Ascending aorta (tissue), 2 donors: Measurements from ENCODE around the gene TPRG1L. TPM values are rescaled to one million over a fixed set of nuclear protein-coding genes. Genes with fewer than 3 reads are reported as not detected.

ENCODE experiments used
- DNase-seq, 2 donors: peaks; one replicate each; pipeline ENCODE4 v3.0.0-alpha.2; 2019; ENCODE audit warnings: low spot score in 2 of 2
- H3K27ac ChIP-seq, 2 donors: fragments of 200-600 bp; sonication (generic); one replicate each; pipeline ENCODE4 v1.5.1; 2016 to 2017; ENCODE audit warnings: mild to moderate bottlenecking in 1 of 2
- H3K27me3 ChIP-seq: fragments of 200-600 bp; sonication (generic); one replicate; pipeline ENCODE4 v1.5.1; 2017
- H3K36me3 ChIP-seq, 2 donors: fragments of 200-600 bp; sonication (generic); one replicate each; pipeline ENCODE4 v1.5.1; 2016
- H3K4me1 ChIP-seq, 2 donors: fragments of 200-600 bp; sonication (generic); one replicate each; pipeline ENCODE4 v1.5.1; 2016 to 2017; ENCODE audit warnings: mild to moderate bottlenecking in 1 of 2
- H3K4me3 ChIP-seq, 2 donors: fragments of 200-600 bp; sonication (generic); one replicate each; pipeline ENCODE4 v1.5.1; 2016 to 2017; ENCODE audit warnings: mild to moderate bottlenecking in 1 of 2
- H3K9me3 ChIP-seq, 2 donors: fragments of 200-600 bp; sonication (generic); one replicate each; pipeline ENCODE4 v1.5.1; 2016
- CTCF ChIP-seq, 3 experiments: fragments of 200-600 bp in 2 of 3; fragments of 450-650 bp in 1 of 3; sonication (generic) in 2 of 3; IDR thresholded peaks; one replicate each; pipeline ENCODE4 v1.5.1; 2016 to 2019; ENCODE audit warnings: antibody characterized with exemption in 3 of 3, mild to moderate bottlenecking in 1 of 3, moderate library complexity in 1 of 3
- intact Hi-C: fragments of 100-400 bp; cut with DNase I; formaldehyde crosslinking; loops from one replicate; pipeline ENCODE4 v1.15.1; 2023
- total RNA-seq: library from RNA; depleted of rRNA; stranded (reverse); fragments of >200 nt; gene quantifications from one replicate; pipeline ENCODE4 v1.1.0, GENCODE V29; 2016

TPRG1L gene
- total RNA-seq, 1 donor from 2014 or later = 18.9 TPM

DNA sequence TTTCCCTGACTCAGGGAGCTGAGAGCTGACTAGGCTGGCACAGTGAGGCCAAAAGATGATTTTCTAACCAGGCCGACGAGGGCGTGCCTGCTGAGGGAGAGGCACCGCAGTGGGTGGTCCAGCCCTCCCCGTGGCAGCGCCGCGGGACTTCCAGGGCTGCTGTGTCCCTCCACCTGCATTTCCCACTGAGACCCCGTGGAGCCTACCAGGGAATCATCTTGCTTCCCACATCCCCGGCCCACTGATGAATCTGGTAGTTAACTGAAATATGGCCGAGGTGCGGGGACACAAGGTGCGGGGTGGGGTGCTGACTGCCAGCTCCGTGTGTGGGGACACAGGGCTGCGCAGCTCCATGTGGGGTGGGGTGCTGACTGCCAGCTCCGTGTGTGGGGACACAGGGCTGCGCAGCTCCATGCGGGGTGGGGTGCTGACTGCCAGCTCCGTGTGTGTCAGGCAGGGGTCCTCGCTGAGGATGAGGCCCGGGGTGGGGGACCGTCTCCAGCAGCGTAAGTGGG lies 14.6 kb downstream of the TPRG1L start:
- no peak overlapping the region for H3K4me3 ChIP-seq
- no peak for DNase-seq

GRCh38 chr1:3640121-3640837 lies 15.5 kb downstream of the TPRG1L start:
- no peaks in the 10 kb centered on the region for H3K4me1 ChIP-seq
- intact Hi-C loops = no loop called here
- no peak overlapping the region for H3K4me3 ChIP-seq
- H3K36me3 ChIP-seq = peaks cover 46 to 68% of the 10 kb centered on the region in 2 donors
- TF ChIP-seq CTCF (IDR thresholded peaks at IDR 0.05) = no peak
- no peaks in the 10 kb centered on the region for H3K27me3 ChIP-seq
- no peak overlapping the region for H3K27ac ChIP-seq
- H3K9me3 ChIP-seq = no peaks in the 10 kb centered on the region
- no peak for DNase-seq

More for the DNA sequence above, 14.6 kb downstream of the TPRG1L start:
- no peak for TF ChIP-seq CTCF (IDR thresholded peaks at IDR 0.05)
- Histone ChIP-seq H3K4me1 (no peaks in the 10 kb centered on the region), H3K9me3 (no peaks in the 10 kb centered on the region), H3K27ac (no peak overlapping the region), H3K36me3 (peaks cover 53 to 70% of the 10 kb centered on the region in 2 donors), H3K27me3 (no peaks in the 10 kb centered on the region)
- intact Hi-C loops = no loop called here

- H3K4me3 ChIP-seq = no peak overlapping the region
- TF ChIP-seq CTCF (IDR thresholded peaks at IDR 0.05) = no peak
- no peak for DNase-seq
- H3K27me3 ChIP-seq = no peaks in the 10 kb centered on the region
- no peak overlapping the region for H3K27ac ChIP-seq
- H3K36me3 ChIP-seq = peaks cover 37 to 59% of the 10 kb centered on the region in 2 donors
- H3K4me1 ChIP-seq = no peaks in the 10 kb centered on the region
- no peaks in the 10 kb centered on the region for H3K9me3 ChIP-seq
- intact Hi-C loops = no loop called here
These were observed 16.4 kb downstream of the TPRG1L start for GRCh38 chr1:3641046-3641760.

DNA sequence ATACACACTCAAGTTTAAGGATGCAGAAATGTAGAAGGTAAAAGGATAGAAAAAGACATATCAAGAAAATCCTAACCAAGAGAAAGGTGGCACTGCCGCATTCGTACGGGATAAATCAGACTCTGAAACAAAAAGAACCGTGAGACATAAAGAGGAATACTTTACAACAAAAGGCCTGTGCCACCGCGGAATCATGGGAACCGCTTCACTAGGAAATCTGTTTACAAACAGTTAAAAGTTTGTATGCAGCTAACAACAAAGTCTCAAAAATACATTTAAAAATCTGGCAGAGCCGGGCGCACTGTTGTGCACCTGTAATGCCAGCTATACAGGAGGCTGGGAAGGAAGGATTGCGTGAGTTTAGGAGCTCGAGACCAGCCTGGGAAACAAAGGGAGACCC lies 17.0 kb downstream of the TPRG1L start:
- H3K27me3 ChIP-seq = no peaks in the 10 kb centered on the region
- intact Hi-C loops = no loop called here
- no peak overlapping the region for H3K4me3 ChIP-seq
- TF ChIP-seq CTCF (IDR thresholded peaks at IDR 0.05) = no peak
- peaks cover 31 to 58% of the 10 kb centered on the region in 2 donors for H3K36me3 ChIP-seq
- H3K27ac ChIP-seq = no peak overlapping the region
- no peaks in the 10 kb centered on the region for H3K4me1 ChIP-seq
- H3K9me3 ChIP-seq = no peaks in the 10 kb centered on the region
- DNase-seq = no peak

GRCh38 chr1:3642919-3643675 lies 18.3 kb downstream of the TPRG1L start:
- intact Hi-C loops = no loop called here
- peaks cover 23 to 52% of the 10 kb centered on the region in 2 donors for H3K36me3 ChIP-seq
- DNase-seq = no peak

More at GRCh38 chr1:3642919-3643675, 18.3 kb downstream of the TPRG1L start:
- no peak for TF ChIP-seq CTCF (IDR thresholded peaks at IDR 0.05)
- no peaks in the 10 kb centered on the region for H3K9me3 ChIP-seq
- no peak overlapping the region for H3K27ac ChIP-seq
- no peak overlapping the region for H3K4me3 ChIP-seq
- no peaks in the 10 kb centered on the region for H3K27me3 ChIP-seq
- no peaks in the 10 kb centered on the region for H3K4me1 ChIP-seq
